Suprapubic skin (tissue), 4 donors: Measurements from ENCODE around the gene CSPG4.

Source experiments
- CTCF ChIP-seq, 2 donors: fragments of 200-600 bp in 1 of 2; fragments of 450-650 bp in 1 of 2; sonication (generic) in 1 of 2; IDR thresholded peaks; one replicate each; pipeline ENCODE4 v1.5.1; 2016 to 2019; ENCODE audit warnings: antibody characterized with exemption in 2 of 2, mild to moderate bottlenecking in 1 of 2, moderate library complexity in 1 of 2
- EP300 ChIP-seq: sonication (generic); formaldehyde crosslinking; IDR thresholded peaks from one replicate; pipeline ENCODE4 v1.6.1; 2017; ENCODE audit warnings: antibody characterized with exemption
- POLR2A ChIP-seq, 2 donors: fragments of 450-650 bp; IDR thresholded peaks; one replicate each; pipeline ENCODE4 v1.6.1; 2017; ENCODE audit warnings: antibody characterized with exemption in 2 of 2, mild to moderate bottlenecking in 2 of 2, moderate library complexity in 2 of 2
- POLR2AphosphoS5 ChIP-seq, 3 donors: sonication (generic); formaldehyde crosslinking; IDR thresholded peaks; one replicate each; pipeline ENCODE4 v1.6.1; 2017; ENCODE audit warnings: antibody characterized with exemption in 3 of 3

GRCh38 chr15:75751116-75751875 is 38.6 kb upstream of the CSPG4 start:
- TF ChIP-seq CTCF (IDR thresholded peaks at IDR 0.05) (no peak), EP300 (no peak), POLR2AphosphoS5 (IDR thresholded peaks at IDR 0.05) (no peak), POLR2A (IDR thresholded peaks at IDR 0.05) (no peak)
